ENCODE results near the gene OR10P1.

Gene OR10P1

GRCh38 chr12:55686366-55687010 is 49.8 kb downstream of the OR10P1 start:
- DNase-seq (ENCODE audit: low spot score), result no peak

Measured in germinal center (tissue), 1 donor.